Measurements from ENCODE around the gene DOCK1. TPM values are rescaled to one million over a fixed set of nuclear protein-coding genes. Genes with fewer than 3 reads are reported as not detected.

The DOCK1 gene
- total RNA-seq, 2 experiments from 2014 or later, result not detected

GRCh38 chr10:127259347-127259746, 354.1 kb downstream of the DOCK1 start:
- Histone ChIP-seq H3K36me3 (ENCODE audit: insufficient read depth, low read length) (no peaks in the 10 kb centered on the region), H3K9me3 (ENCODE audit: control insufficient read depth in 1 of 2, insufficient read depth in 1 of 2, low read length in 2 of 2) (peaks cover 0 to 14% of the 10 kb centered on the region in 2 experiments), H3K4me3 (ENCODE audit: low read length) (no peak overlapping the region), H3K4me1 (ENCODE audit: insufficient read depth, low read length) (peaks cover 3% of the 10 kb centered on the region), H3K27ac (ENCODE audit: low read depth in 1 of 2, low read length in 2 of 2) (no peak overlapping the region), H3K27me3 (ENCODE audit: control insufficient read depth in 1 of 2, insufficient read depth in 2 of 2, low read length in 2 of 2) (peaks cover 0 to 2% of the 10 kb centered on the region in 2 experiments)
- Mint-ChIP-seq H3K27ac (no peak overlapping the region), H3K27me3 (peaks cover 21% of the 10 kb centered on the region), H3K36me3 (ENCODE audit: low read depth) (no peaks in the 10 kb centered on the region), H3K4me1 (ENCODE audit: low read depth) (peaks cover 6% of the 10 kb centered on the region), H3K4me3 (no peak overlapping the region), H3K9me3 (no peaks in the 10 kb centered on the region)
- intact Hi-C loops (cut with DNase I, micrococcal nuclease), result no loop called here
- POLR2A ChIA-PET, result no interaction called here
- ATAC-seq (ENCODE audit: poor library complexity) (no peak), DNase-seq (no peak)
- no peak for TF ChIP-seq CTCF (IDR thresholded peaks at IDR 0.05)
- CTCF ChIA-PET, result no interaction called here

- Mint-ChIP-seq H3K27ac (no peak overlapping the region), H3K4me1 (ENCODE audit: low read depth) (no peaks in the 10 kb centered on the region), H3K36me3 (ENCODE audit: low read depth) (no peaks in the 10 kb centered on the region), H3K27me3 (peaks cover 27% of the 10 kb centered on the region), H3K9me3 (no peaks in the 10 kb centered on the region), H3K4me3 (no peak overlapping the region)
- ChIA-PET POLR2A (no interaction called here), CTCF (no interaction called here)
- intact Hi-C loops (cut with DNase I, micrococcal nuclease), result no loop called here
- no peak overlapping the region for H3K4me3 ChIP-seq (ENCODE audit: low read length)
- DNase-seq, result no peak
- H3K27me3 ChIP-seq (ENCODE audit: control insufficient read depth in 1 of 2, insufficient read depth in 2 of 2, low read length in 2 of 2), result peaks cover 0 to 2% of the 10 kb centered on the region in 2 experiments
- no peak for ATAC-seq (ENCODE audit: poor library complexity)
- no peaks in the 10 kb centered on the region for H3K36me3 ChIP-seq (ENCODE audit: insufficient read depth, low read length)
- no peaks in the 10 kb centered on the region for H3K4me1 ChIP-seq (ENCODE audit: insufficient read depth, low read length)
- TF ChIP-seq CTCF (IDR thresholded peaks at IDR 0.05), result no peak
- peaks cover 0 to 17% of the 10 kb centered on the region in 2 experiments for H3K9me3 ChIP-seq (ENCODE audit: control insufficient read depth in 1 of 2, insufficient read depth in 1 of 2, low read length in 2 of 2)
- H3K27ac ChIP-seq (ENCODE audit: low read depth in 1 of 2, low read length in 2 of 2), result no peak overlapping the region
These were observed 357.4 kb downstream of the DOCK1 start for GRCh38 chr10:127262606-127263005.

- no peaks in the 10 kb centered on the region for H3K9me3 Mint-ChIP-seq
- no peaks in the 10 kb centered on the region for H3K36me3 ChIP-seq (ENCODE audit: insufficient read depth, low read length)
- POLR2A ChIA-PET, result no interaction called here
- no peak for ATAC-seq (ENCODE audit: poor library complexity)
- DNase-seq, result no peak
- CTCF ChIA-PET, result no interaction called here
- H3K9me3 ChIP-seq (ENCODE audit: control insufficient read depth in 1 of 2, insufficient read depth in 1 of 2, low read length in 2 of 2), result peaks cover 0 to 8% of the 10 kb centered on the region in 2 experiments
- peaks cover 34% of the 10 kb centered on the region for H3K27me3 Mint-ChIP-seq
- TF ChIP-seq CTCF (IDR thresholded peaks at IDR 0.05), result no peak
- intact Hi-C loops (cut with DNase I, micrococcal nuclease), result no loop called here
- no peaks in the 10 kb centered on the region for H3K4me1 Mint-ChIP-seq (ENCODE audit: low read depth)
- H3K4me3 ChIP-seq (ENCODE audit: low read length), result no peak overlapping the region
- no peak overlapping the region for H3K27ac Mint-ChIP-seq
- no peaks in the 10 kb centered on the region for H3K27me3 ChIP-seq (ENCODE audit: control insufficient read depth in 1 of 2, insufficient read depth in 2 of 2, low read length in 2 of 2)
- no peaks in the 10 kb centered on the region for H3K36me3 Mint-ChIP-seq (ENCODE audit: low read depth)
- H3K4me3 Mint-ChIP-seq, result no peak overlapping the region
- no peaks in the 10 kb centered on the region for H3K4me1 ChIP-seq (ENCODE audit: insufficient read depth, low read length)
- H3K27ac ChIP-seq (ENCODE audit: low read depth in 1 of 2, low read length in 2 of 2), result no peak overlapping the region
These were observed 360.1 kb downstream of the DOCK1 start for GRCh38 chr10:127265288-127265687.
